Activated CD4-positive, CD25-positive, alpha-beta regulatory T cell (primary cell): ENCODE results near the gene SEZ6.

Source experiments
- DNase-seq, 4 experiments: peaks; one replicate each; lab custom pipeline; 2025; lab: John Stamatoyannopoulos, UW

Gene SEZ6

GRCh38 chr17:28953444-28954118 is 52.3 kb downstream of the SEZ6 start:
- peak in 3 of 4 experiments; percentile 12 to 22 (median 19) for DNase-seq

GRCh38 chr17:28951991-28952975 is 53.5 kb downstream of the SEZ6 start:
- peak; percentile 76 to 90 (median 90) for DNase-seq

GRCh38 chr17:28951428-28951990 is 54.3 kb downstream of the SEZ6 start, which contains the start of gene PHF12:
PHF12 (minus strand) TSS chr17:28951518; CDS start chr17:28950960, 558 bp downstream.
- peak; percentile 97 to 99 (median 98) for DNase-seq

GRCh38 chr17:28950752-28951427 is 54.9 kb downstream of the SEZ6 start:
- no peak for DNase-seq

DNA sequence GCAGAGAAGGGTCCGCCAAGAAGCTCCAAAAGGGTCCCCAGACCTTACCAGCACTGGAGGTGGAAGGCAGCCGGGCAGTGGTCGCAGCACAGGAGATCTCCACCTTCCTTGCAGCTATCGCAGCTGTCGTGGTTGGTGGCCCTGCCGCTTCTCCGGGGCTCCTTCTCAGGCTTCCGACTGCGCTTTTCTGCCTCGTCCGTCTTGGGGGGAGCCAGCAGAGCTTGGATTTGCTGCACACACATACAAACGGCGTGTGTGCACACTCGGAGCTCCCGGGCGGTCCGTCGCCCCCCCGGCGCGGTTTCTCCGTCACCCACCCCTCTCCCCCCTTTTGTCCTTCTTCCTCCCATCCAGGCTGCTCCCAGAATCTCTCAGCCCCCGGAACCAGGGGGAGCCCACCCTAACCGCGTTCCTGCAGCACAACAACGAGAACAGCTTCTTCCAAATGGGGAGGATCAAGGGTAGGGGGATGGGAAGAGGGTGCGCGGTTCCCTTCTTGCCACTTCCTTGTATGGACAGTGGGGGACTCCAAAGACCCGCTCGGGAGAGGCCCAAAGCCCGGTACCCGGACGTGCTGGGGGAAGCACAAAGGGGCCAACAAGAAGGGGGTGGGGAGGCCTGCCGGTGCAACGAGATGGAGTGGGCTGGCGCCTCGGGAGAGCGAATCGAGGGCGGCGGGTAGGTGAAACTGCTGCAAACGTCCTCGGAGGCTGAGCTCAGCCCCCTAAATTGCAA is 55.6 kb downstream of the SEZ6 start:
- peak; percentile 24 to 50 (median 35) for DNase-seq

DNA sequence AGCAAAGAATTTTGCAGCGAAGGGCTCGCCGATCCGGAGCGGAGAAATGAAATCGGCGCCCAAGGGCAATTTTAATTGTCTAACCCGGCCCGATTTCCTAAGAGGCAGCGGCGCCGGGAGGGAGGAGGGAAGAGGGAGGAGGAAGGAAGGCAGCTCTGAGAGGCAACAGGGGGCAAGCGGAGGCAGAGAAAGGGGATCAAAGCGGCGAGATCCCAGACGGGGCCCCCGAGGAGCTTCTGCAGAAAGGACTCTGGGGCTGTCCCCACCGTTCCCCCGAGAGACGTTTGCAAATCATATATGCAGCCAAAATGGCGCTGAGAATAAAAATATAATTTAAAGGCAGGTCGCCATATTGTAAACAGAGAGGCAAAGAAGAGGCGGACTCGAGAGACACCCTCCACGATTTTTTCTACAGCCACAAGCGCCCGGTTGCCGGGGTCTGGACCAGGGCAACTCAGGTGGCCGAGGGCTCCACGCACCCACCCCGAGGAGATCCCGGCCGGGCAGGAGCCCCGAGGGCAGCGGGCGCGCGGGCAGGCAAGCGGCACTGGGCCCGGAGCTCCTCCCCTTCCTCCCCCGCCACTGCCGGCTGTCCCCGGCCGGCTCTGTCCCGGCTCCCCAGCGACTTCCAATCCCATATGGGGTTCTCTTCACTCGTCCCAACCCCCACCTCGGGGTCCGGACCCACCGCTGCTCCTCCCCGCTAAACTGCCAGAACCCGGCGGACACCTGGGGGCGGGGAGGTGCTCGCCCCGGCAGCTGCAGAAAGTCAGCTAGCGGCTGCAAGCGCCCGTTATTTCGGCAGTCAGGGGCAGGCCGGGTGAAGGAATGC is 56.4 kb downstream of the SEZ6 start:
- peak in 3 of 4 experiments; percentile 21 to 40 (median 29) for DNase-seq

DNA sequence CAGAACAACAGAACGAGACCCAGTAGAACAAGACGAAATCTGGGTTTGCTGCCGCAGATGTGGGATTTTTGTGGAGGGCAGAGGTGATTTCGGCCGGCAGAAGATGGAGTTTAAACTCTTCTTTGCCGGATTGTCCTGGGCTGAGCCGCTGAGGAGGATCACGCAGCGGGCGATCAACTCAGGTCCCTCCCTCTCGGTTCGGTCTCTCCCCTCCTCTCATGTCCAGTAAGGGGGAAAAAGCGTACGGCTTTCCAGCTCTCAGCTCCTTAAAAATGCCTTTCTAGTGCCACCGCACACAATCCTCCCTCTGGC is 57.0 kb downstream of the SEZ6 start:
- no peak for DNase-seq

DNA sequence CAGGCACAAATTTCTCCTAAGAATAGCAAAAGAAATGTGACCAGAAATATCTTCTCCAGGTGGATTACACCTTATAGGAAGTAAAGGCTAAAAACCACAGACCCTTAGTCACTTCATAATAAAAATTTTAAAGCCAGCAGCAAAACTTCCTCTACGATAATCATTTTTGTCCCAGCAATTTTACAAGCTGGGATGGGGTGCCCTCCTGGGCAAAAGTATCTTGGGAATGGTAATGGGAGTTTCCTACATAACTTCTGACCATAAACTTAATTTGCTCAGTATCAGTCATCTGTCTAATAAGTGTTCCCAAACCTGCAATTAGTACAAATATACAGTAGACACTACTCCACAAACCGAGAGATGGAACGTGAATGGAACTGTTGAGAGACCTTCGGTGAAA is 57.5 kb downstream of the SEZ6 start:
- DNase-seq, result no peak

DNA sequence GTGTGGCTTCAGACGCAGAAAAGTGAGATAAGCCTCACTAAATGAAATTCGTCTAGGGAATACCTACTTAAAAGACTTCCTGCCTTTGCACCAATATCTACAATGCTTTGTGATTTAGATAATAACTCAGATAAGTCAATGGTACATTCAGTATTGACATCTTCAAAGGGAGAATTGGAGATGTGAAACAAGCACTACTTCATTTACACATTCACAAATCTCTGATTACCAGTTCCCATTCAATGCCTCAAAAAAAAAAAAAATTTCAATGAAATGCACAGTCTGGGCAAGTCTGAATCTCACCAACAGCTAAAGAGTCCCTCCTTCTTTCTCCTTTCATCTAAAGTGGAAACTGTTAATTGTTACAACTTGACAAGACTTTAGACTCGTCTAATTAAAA is 58.2 kb downstream of the SEZ6 start:
- DNase-seq, result no peak

- DNase-seq, result no peak
Observed at GRCh38 chr17:28946239-28946638, 59.6 kb downstream of the SEZ6 start.

- no peak for DNase-seq
Observed at GRCh38 chr17:28944862-28945741, 60.7 kb downstream of the SEZ6 start.

GRCh38 chr17:28944343-28944742 is 61.5 kb downstream of the SEZ6 start:
- no peak for DNase-seq

DNA sequence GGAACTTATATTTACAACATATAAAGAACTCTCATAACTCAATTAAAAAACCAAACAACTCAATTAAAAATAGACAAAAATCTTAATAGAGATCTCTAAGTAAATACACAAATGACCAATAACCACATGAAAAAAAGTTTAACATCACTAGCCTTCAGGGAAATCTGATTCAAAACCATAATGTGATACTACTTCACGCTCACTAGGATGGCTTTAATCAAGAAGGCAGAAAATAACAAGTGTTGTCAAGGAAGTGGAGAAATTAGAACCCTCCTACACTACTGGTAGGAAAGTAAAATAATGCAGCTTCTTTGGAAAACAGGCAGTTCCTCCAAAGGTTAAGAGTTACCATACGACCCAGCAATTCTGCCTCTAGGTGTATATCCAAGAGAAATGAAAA is 62.9 kb downstream of the SEZ6 start:
- no peak for DNase-seq

GRCh38 chr17:28941251-28941650 is 64.6 kb downstream of the SEZ6 start:
- DNase-seq, result no peak

GRCh38 chr17:28940675-28941074 is 65.2 kb downstream of the SEZ6 start:
- DNase-seq, result no peak

- DNase-seq, result no peak
Observed at GRCh38 chr17:28940142-28940541, 65.7 kb downstream of the SEZ6 start.

- DNase-seq, result no peak
Observed at GRCh38 chr17:28938552-28938951, 67.3 kb downstream of the SEZ6 start.

- DNase-seq, result no peak
Observed at GRCh38 chr17:28937044-28937729, 68.6 kb downstream of the SEZ6 start.
